ENCODE results near the gene C9orf57.

Gene C9orf57

DNA sequence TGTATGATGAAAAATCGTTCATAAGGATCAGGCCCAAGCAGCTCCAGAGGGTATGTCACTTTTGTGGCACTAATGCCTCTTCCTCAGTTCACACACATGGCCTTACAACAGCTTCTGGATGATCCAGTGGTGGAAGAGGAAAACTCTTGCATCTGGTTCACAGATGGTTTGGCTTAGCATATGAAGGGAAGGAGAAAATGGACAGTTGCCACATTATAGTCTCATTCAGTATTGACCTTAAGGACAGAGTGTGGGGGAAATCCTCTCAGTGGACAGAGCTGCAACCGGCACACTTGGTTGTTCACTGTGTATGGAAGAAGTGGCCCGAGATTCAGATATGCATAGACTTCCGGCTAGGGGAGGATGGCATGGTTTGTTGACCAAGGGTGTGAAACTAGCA, 22.8 kb downstream of the C9orf57 start:
- no peaks in the 10 kb centered on the region for H3K36me3 ChIP-seq
- TF ChIP-seq CTCF (IDR thresholded peaks at IDR 0.05; ENCODE audit: low read depth, low read length), result no peak
- H3K9me3 ChIP-seq (ENCODE audit: severe bottlenecking), result no peaks in the 10 kb centered on the region
- H3K27me3 ChIP-seq (ENCODE audit: insufficient read depth, low read depth, severe bottlenecking), result no peaks in the 10 kb centered on the region
- no peak overlapping the region for H3K27ac ChIP-seq
- DNase-seq, result no peak
- no peak overlapping the region for H3K4me3 ChIP-seq (ENCODE audit: low read depth, low read length)

- no peak for TF ChIP-seq CTCF (IDR thresholded peaks at IDR 0.05; ENCODE audit: low read depth, low read length)
- Histone ChIP-seq H3K4me3 (ENCODE audit: low read depth, low read length) (no peak overlapping the region), H3K36me3 (no peaks in the 10 kb centered on the region), H3K9me3 (ENCODE audit: severe bottlenecking) (no peaks in the 10 kb centered on the region), H3K27ac (no peak overlapping the region), H3K27me3 (ENCODE audit: insufficient read depth, low read depth, severe bottlenecking) (no peaks in the 10 kb centered on the region)
- DNase-seq, result no peak
Observed at GRCh38 chr9:72030767-72031166, 29.6 kb downstream of the C9orf57 start.

DNA sequence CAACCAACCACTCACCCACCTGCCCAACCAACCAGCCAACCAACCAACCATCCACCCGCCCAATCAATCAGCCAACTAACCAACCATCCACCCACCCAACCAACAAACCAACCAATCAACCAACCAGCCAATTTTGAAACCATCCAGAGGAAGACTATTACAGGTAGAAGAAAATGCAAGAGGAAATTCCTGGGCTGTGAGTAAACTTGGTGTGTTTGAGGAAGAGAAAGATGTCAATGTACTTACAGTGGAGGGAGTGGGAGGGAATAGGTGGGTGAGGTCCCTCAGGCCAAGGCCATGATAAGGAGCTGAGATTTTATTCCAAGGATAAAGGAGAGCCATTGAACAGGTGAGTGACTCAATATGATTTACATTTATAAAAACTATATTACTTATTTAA, 30.4 kb downstream of the C9orf57 start:
- no peaks in the 10 kb centered on the region for H3K36me3 ChIP-seq
- no peak overlapping the region for H3K4me3 ChIP-seq (ENCODE audit: low read depth, low read length)
- no peak for DNase-seq
- H3K27ac ChIP-seq, result no peak overlapping the region
- no peak for TF ChIP-seq CTCF (IDR thresholded peaks at IDR 0.05; ENCODE audit: low read depth, low read length)
- no peaks in the 10 kb centered on the region for H3K9me3 ChIP-seq (ENCODE audit: severe bottlenecking)
- no peaks in the 10 kb centered on the region for H3K27me3 ChIP-seq (ENCODE audit: insufficient read depth, low read depth, severe bottlenecking)

DNA sequence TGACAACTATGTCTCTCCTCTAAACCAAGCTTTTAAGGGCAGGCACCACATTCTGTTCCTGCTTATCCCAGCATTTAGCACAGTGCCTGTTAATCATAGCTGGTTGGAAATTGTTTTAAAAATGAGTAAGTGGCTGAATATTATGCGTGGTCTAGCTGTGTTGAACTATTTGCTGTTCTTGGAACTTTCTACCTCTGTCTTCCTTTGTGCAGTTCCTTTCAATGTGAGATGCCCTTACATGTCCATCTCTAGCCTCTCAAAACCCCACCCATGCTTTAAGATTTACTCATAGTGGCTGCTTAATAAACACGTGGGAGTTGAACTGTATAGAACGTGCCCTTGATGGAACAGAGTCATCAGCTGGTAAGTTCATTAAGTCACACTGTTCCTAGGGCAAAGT, 34.5 kb downstream of the C9orf57 start:
- no peaks in the 10 kb centered on the region for H3K9me3 ChIP-seq (ENCODE audit: severe bottlenecking)
- H3K4me3 ChIP-seq (ENCODE audit: low read depth, low read length), result no peak overlapping the region
- TF ChIP-seq CTCF (IDR thresholded peaks at IDR 0.05; ENCODE audit: low read depth, low read length), result no peak
- no peaks in the 10 kb centered on the region for H3K36me3 ChIP-seq
- DNase-seq, result no peak
- no peak overlapping the region for H3K27ac ChIP-seq
- H3K27me3 ChIP-seq (ENCODE audit: insufficient read depth, low read depth, severe bottlenecking), result no peaks in the 10 kb centered on the region

GRCh38 chr9:72023596-72023995, 36.8 kb downstream of the C9orf57 start:
- TF ChIP-seq CTCF (IDR thresholded peaks at IDR 0.05; ENCODE audit: low read depth, low read length), result no peak
- no peak for DNase-seq
- H3K9me3 ChIP-seq (ENCODE audit: severe bottlenecking), result no peaks in the 10 kb centered on the region
- no peaks in the 10 kb centered on the region for H3K27me3 ChIP-seq (ENCODE audit: insufficient read depth, low read depth, severe bottlenecking)
- H3K4me3 ChIP-seq (ENCODE audit: low read depth, low read length), result no peak overlapping the region
- H3K27ac ChIP-seq, result no peak overlapping the region
- H3K36me3 ChIP-seq, result no peaks in the 10 kb centered on the region

- no peak for TF ChIP-seq CTCF (IDR thresholded peaks at IDR 0.05; ENCODE audit: low read depth, low read length)
- H3K4me3 ChIP-seq (ENCODE audit: low read depth, low read length), result no peak overlapping the region
- DNase-seq, result peak; percentile 70
- no peaks in the 10 kb centered on the region for H3K36me3 ChIP-seq
- no peaks in the 10 kb centered on the region for H3K9me3 ChIP-seq (ENCODE audit: severe bottlenecking)
- no peaks in the 10 kb centered on the region for H3K27me3 ChIP-seq (ENCODE audit: insufficient read depth, low read depth, severe bottlenecking)
- peak overlapping the region; percentile 55 for H3K27ac ChIP-seq
Observed at GRCh38 chr9:72022841-72023240, 37.6 kb downstream of the C9orf57 start.
